Neural cell (in vitro differentiated cells): ENCODE measurements around the gene PRSS57. TPM values are rescaled to one million over a fixed set of nuclear protein-coding genes. Genes with fewer than 3 reads are reported as not detected.

ENCODE experiments used
- H2AFZ ChIP-seq: fragments of 200-600, 300-800 bp; sonication (generic), shearing (Covaris generic); 2 replicates; pipeline ENCODE4 v1.6.0; 2014; ENCODE audit warnings: low read depth, mild to moderate bottlenecking, antibody characterized with exemption, low read length, moderate library complexity
- H3F3A ChIP-seq: fragments of 200-600 bp; shearing (Covaris generic); 2 replicates; pipeline ENCODE4 v1.6.1; 2016; ENCODE audit warnings: mild to moderate bottlenecking, moderate library complexity, mixed read lengths, antibody characterized with exemption, low read length; ENCODE audit not compliant: insufficient read depth, poor library complexity, severe bottlenecking
- H3K27ac ChIP-seq: fragments of 200-600, 300-800 bp; sonication (generic), shearing (Covaris generic); 2 replicates; pipeline ENCODE4 v1.5.1; 2014; ENCODE audit warnings: mild to moderate bottlenecking, low read length, moderate library complexity
- H3K27me3 ChIP-seq: fragments of 300-800, 200-600 bp; sonication (generic), shearing (Covaris generic); 2 replicates; pipeline ENCODE4 v1.6.0; 2014; ENCODE audit warnings: mild to moderate bottlenecking, low read depth, low read length, moderate library complexity; ENCODE audit not compliant: insufficient read depth
- H3K36me3 ChIP-seq: fragments of 300-800, 200-600 bp; sonication (generic), shearing (Covaris generic); 2 replicates; pipeline ENCODE4 v1.5.1; 2014; ENCODE audit warnings: mild to moderate bottlenecking, antibody characterized with exemption, low read length, moderate library complexity; ENCODE audit not compliant: insufficient read depth
- H3K4me2 ChIP-seq: fragments of 300-800, 200-600 bp; sonication (generic), shearing (Covaris generic); 2 replicates; pipeline ENCODE4 v1.6.0; 2014; ENCODE audit warnings: mild to moderate bottlenecking, low read length
- H3K4me3 ChIP-seq: fragments of 300-800, 200-600 bp; sonication (generic), shearing (Covaris generic); 2 replicates; pipeline ENCODE4 v1.5.1; 2014; ENCODE audit warnings: mild to moderate bottlenecking, low read length, moderate library complexity
- H3K79me2 ChIP-seq: fragments of 200-600 bp; shearing (Covaris generic); replicated peaks from 2 replicates; pipeline ENCODE4 v1.6.0; 2014; ENCODE audit warnings: mild to moderate bottlenecking, low read length, moderate library complexity; ENCODE audit not compliant: insufficient read depth
- H3K9ac ChIP-seq: fragments of 300-800, 200-600 bp; sonication (generic), shearing (Covaris generic); 2 replicates; pipeline ENCODE4 v1.6.1; 2016; ENCODE audit warnings: mild to moderate bottlenecking, low read length, mixed read lengths
- H3K9me2 ChIP-seq: fragments of 200-600 bp; shearing (Covaris generic); 2 replicates; pipeline ENCODE4 v1.6.1; 2016; ENCODE audit warnings: mild to moderate bottlenecking, low read length, mixed read lengths; ENCODE audit not compliant: insufficient read depth
- H3K9me3 ChIP-seq: fragments of 200-600, 300-800 bp; sonication (generic), shearing (Covaris generic); 2 replicates; pipeline ENCODE4 v1.6.1; 2016; ENCODE audit warnings: mild to moderate bottlenecking, mixed run types, low read length, moderate library complexity, mixed read lengths
- H4K20me1 ChIP-seq: fragments of 200-600 bp; shearing (Covaris generic); 2 replicates; pipeline ENCODE4 v1.6.1; 2016; ENCODE audit warnings: mild to moderate bottlenecking, mixed run types; ENCODE audit not compliant: insufficient read depth
- EP300 ChIP-seq: fragments of 450-650 bp; conservative IDR thresholded peaks from 2 replicates; pipeline ENCODE4 v1.6.1; 2014; ENCODE audit warnings: antibody characterized with exemption, mild to moderate bottlenecking, moderate library complexity; ENCODE audit not compliant: poor library complexity, severe bottlenecking
- EZH2 ChIP-seq: fragments of 200-600, 300-800 bp; shearing (Covaris generic), sonication (generic); IDR thresholded peaks from 2 replicates; pipeline ENCODE4 v1.6.1; 2014; ENCODE audit warnings: antibody characterized with exemption, low read length, borderline replicate concordance, mild to moderate bottlenecking; ENCODE audit not compliant: insufficient read depth, poor library complexity, severe bottlenecking
- MXI1 ChIP-seq: fragments of 450-650 bp; conservative IDR thresholded peaks from 2 replicates; pipeline ENCODE4 v1.6.1; 2014; ENCODE audit warnings: antibody characterized with exemption, mild to moderate bottlenecking; ENCODE audit not compliant: poor library complexity, severe bottlenecking
- POLR2AphosphoS5 ChIP-seq: IDR thresholded peaks from 2 replicates; pipeline ENCODE4 v1.6.1; 2012
- RAD21 ChIP-seq: fragments of 450-650 bp; conservative IDR thresholded peaks from 2 replicates; pipeline ENCODE4 v1.6.1; 2014; ENCODE audit warnings: antibody characterized with exemption, mild to moderate bottlenecking, moderate library complexity
- SMC3 ChIP-seq: fragments of 450-650 bp; conservative IDR thresholded peaks from 2 replicates; pipeline ENCODE4 v1.6.1; 2014; ENCODE audit warnings: antibody characterized with exemption, mild to moderate bottlenecking, moderate library complexity; ENCODE audit not compliant: poor library complexity
- TAF1 ChIP-seq: IDR thresholded peaks from 2 replicates; pipeline ENCODE4 v1.6.1; 2012; ENCODE audit warnings: low read depth
- polyA plus RNA-seq: library from polyadenylated mRNA; depleted of rRNA; stranded (reverse); fragments of >200 nt; gene quantifications from 2 replicates; pipeline ENCODE4 v1.2.3, GENCODE V29; 2014
- TF ChIP-seq, protein P1 (sequence below): IDR thresholded peaks from 2 replicates; pipeline ENCODE4 v1.6.1; 2012; ENCODE audit warnings: borderline replicate concordance
- TF ChIP-seq, protein P2 (sequence below): fragments of 450-650 bp; IDR thresholded peaks from 2 replicates; pipeline ENCODE4 v1.5.1; 2014; ENCODE audit warnings: antibody characterized with exemption, mild to moderate bottlenecking, moderate library complexity; ENCODE audit not compliant: poor library complexity, severe bottlenecking

The PRSS57 gene
- polyA plus RNA-seq, 1 donor from 2014 or later: not detected

DNA sequence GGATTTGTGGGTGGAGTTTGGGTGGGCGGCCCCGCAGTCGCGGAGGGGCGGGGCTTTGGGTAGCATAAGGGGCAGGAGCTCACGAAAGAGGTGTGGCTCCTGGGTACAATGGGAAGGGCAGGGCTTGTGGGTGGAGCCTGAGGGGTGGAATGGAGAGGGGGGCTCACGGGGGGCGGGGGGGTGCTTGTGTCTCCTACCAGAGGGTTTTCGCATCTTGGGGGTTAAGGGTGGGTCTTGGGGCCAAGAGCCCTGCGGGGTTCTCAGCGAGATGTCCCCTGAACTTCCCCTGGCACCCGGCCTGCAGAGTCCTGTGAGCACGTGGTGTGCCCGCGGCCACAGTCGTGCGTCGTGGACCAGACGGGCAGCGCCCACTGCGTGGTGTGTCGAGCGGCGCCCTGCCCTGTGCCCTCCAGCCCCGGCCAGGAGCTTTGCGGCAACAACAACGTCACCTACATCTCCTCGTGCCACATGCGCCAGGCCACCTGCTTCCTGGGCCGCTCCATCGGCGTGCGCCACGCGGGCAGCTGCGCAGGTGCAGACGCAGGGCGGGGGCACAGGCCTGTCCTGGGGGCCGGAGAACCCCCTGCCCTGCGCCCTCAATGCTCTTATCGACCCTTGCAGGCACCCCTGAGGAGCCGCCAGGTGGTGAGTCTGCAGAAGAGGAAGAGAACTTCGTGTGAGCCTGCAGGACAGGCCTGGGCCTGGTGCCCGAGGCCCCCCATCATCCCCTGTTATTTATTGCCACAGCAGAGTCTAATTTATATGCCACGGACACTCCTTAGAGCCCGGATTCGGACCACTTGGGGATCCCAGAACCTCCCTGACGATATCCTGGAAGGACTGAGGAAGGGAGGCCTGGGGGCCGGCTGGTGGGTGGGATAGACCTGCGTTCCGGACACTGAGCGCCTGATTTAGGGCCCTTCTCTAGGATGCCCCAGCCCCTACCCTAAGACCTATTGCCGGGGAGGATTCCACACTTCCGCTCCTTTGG, 13.9 kb downstream of the PRSS57 start:
- Histone ChIP-seq H3K4me2 (no peak overlapping the region), H3F3A (no peaks in the 10 kb centered on the region), H3K79me2 (no peaks in the 10 kb centered on the region), H3K36me3 (no peaks in the 10 kb centered on the region), H3K27me3 (peaks cover 3% of the 10 kb centered on the region), H3K9me2 (no peaks in the 10 kb centered on the region), H3K9me3 (no peaks in the 10 kb centered on the region), H3K27ac (peak overlapping the region; percentile 90), H3K4me3 (peak overlapping the region; percentile 85), H2AFZ (no peak overlapping the region), H3K9ac (peak overlapping the region; percentile 73), H4K20me1 (no peaks in the 10 kb centered on the region)
- TF ChIP-seq POLR2AphosphoS5: no peak
- no peak for TF ChIP-seq EP300
- no peak for TF ChIP-seq TAF1
- TF ChIP-seq, protein P1, sequence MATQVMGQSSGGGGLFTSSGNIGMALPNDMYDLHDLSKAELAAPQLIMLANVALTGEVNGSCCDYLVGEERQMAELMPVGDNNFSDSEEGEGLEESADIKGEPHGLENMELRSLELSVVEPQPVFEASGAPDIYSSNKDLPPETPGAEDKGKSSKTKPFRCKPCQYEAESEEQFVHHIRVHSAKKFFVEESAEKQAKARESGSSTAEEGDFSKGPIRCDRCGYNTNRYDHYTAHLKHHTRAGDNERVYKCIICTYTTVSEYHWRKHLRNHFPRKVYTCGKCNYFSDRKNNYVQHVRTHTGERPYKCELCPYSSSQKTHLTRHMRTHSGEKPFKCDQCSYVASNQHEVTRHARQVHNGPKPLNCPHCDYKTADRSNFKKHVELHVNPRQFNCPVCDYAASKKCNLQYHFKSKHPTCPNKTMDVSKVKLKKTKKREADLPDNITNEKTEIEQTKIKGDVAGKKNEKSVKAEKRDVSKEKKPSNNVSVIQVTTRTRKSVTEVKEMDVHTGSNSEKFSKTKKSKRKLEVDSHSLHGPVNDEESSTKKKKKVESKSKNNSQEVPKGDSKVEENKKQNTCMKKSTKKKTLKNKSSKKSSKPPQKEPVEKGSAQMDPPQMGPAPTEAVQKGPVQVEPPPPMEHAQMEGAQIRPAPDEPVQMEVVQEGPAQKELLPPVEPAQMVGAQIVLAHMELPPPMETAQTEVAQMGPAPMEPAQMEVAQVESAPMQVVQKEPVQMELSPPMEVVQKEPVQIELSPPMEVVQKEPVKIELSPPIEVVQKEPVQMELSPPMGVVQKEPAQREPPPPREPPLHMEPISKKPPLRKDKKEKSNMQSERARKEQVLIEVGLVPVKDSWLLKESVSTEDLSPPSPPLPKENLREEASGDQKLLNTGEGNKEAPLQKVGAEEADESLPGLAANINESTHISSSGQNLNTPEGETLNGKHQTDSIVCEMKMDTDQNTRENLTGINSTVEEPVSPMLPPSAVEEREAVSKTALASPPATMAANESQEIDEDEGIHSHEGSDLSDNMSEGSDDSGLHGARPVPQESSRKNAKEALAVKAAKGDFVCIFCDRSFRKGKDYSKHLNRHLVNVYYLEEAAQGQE: no peak
- no peak for TF ChIP-seq EZH2
- TF ChIP-seq, protein P2, sequence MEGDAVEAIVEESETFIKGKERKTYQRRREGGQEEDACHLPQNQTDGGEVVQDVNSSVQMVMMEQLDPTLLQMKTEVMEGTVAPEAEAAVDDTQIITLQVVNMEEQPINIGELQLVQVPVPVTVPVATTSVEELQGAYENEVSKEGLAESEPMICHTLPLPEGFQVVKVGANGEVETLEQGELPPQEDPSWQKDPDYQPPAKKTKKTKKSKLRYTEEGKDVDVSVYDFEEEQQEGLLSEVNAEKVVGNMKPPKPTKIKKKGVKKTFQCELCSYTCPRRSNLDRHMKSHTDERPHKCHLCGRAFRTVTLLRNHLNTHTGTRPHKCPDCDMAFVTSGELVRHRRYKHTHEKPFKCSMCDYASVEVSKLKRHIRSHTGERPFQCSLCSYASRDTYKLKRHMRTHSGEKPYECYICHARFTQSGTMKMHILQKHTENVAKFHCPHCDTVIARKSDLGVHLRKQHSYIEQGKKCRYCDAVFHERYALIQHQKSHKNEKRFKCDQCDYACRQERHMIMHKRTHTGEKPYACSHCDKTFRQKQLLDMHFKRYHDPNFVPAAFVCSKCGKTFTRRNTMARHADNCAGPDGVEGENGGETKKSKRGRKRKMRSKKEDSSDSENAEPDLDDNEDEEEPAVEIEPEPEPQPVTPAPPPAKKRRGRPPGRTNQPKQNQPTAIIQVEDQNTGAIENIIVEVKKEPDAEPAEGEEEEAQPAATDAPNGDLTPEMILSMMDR: no peak
- no peak for TF ChIP-seq MXI1
- TF ChIP-seq RAD21: no peak
- TF ChIP-seq SMC3: no peak

DNA sequence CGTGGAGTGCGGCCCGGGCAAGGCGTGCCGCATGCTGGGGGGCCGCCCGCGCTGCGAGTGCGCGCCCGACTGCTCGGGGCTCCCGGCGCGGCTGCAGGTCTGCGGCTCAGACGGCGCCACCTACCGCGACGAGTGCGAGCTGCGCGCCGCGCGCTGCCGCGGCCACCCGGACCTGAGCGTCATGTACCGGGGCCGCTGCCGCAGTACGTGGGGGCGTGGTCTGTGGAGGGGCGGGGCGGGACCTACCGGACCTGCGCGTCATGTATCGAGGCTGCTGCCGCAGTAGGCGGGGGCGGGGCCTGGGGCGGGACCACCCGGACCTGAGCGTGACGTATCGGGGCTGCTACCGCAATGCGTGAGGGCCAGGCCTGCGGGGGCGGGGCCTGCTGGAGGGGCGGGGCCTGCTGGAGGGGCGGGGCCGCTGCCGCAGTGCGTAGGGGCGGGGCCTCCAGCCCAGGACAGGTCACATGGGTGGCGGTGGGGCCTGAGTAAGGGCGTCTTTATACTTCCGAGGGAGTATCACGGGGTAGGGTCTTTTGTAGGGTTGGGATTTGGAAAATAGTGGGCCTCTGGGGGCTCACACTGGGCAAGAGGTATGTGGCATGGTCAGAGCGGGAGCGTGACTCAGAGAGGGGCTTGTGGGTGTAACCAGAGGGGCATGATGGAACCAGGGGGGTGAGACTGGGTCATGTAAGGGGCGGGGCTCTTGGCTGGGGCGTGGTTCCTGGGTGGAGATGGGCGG, 14.8 kb downstream of the PRSS57 start:
- Histone ChIP-seq H3K79me2 (no peaks in the 10 kb centered on the region), H3K27ac (peak overlapping the region; percentile 90), H3K9ac (peak overlapping the region; percentile 88), H2AFZ (peak overlapping the region; percentile 84), H3K27me3 (peaks cover 3% of the 10 kb centered on the region), H3K4me3 (peak overlapping the region; percentile 85), H4K20me1 (no peaks in the 10 kb centered on the region), H3K4me2 (no peak overlapping the region), H3K9me3 (no peaks in the 10 kb centered on the region), H3K36me3 (no peaks in the 10 kb centered on the region), H3K9me2 (no peaks in the 10 kb centered on the region), H3F3A (no peaks in the 10 kb centered on the region)
- TF ChIP-seq EP300 (no peak), POLR2AphosphoS5 (peak; percentile 92), SMC3 (peak; percentile 69), MXI1 (peak; percentile 53), TAF1 (no peak), EZH2 (no peak), RAD21 (peak; percentile 62)
- TF ChIP-seq, protein P2: peak; percentile 81
- TF ChIP-seq, protein P1: no peak
